C4-2B (cell line): ENCODE results near the gene PTPRN2.

Experiments used
- H3K27ac ChIP-seq: fragments of 450-650 bp; 2 replicates; pipeline ENCODE4 v1.5.1; 2017
- ZFX ChIP-seq: fragments of 450-650 bp; IDR thresholded peaks from 2 replicates; pipeline ENCODE4 v1.6.1; 2017
- TF ChIP-seq, protein P1 (sequence below): fragments of 450-650 bp; conservative IDR thresholded peaks from 2 replicates; pipeline ENCODE4 v1.5.1; 2017; ENCODE audit warnings: mild to moderate bottlenecking

PTPRN2 gene

DNA sequence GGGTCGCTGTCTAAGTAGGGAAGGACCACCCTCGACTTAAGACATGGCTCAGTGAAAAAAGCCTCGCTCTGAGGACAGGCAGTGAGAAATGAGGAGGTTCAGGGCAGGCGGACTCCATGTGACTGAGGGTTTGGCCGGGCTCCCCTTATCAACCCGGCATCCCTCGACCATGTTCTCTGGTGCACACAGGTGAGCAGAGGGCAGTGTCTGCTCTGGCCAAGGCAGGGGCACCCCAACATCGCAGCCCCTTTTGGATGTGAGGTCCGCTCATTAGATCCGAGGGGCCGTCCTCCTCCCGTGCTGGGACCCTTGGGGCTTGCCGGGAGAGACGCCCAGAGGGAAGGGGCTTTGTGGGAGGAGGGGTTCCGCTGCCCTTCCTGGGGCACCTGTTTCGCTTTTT lies 775.7 kb downstream of the PTPRN2 start:
- no peak for TF ChIP-seq ZFX
- TF ChIP-seq, protein P1, sequence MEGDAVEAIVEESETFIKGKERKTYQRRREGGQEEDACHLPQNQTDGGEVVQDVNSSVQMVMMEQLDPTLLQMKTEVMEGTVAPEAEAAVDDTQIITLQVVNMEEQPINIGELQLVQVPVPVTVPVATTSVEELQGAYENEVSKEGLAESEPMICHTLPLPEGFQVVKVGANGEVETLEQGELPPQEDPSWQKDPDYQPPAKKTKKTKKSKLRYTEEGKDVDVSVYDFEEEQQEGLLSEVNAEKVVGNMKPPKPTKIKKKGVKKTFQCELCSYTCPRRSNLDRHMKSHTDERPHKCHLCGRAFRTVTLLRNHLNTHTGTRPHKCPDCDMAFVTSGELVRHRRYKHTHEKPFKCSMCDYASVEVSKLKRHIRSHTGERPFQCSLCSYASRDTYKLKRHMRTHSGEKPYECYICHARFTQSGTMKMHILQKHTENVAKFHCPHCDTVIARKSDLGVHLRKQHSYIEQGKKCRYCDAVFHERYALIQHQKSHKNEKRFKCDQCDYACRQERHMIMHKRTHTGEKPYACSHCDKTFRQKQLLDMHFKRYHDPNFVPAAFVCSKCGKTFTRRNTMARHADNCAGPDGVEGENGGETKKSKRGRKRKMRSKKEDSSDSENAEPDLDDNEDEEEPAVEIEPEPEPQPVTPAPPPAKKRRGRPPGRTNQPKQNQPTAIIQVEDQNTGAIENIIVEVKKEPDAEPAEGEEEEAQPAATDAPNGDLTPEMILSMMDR = no peak
- no peak overlapping the region for H3K27ac ChIP-seq

DNA sequence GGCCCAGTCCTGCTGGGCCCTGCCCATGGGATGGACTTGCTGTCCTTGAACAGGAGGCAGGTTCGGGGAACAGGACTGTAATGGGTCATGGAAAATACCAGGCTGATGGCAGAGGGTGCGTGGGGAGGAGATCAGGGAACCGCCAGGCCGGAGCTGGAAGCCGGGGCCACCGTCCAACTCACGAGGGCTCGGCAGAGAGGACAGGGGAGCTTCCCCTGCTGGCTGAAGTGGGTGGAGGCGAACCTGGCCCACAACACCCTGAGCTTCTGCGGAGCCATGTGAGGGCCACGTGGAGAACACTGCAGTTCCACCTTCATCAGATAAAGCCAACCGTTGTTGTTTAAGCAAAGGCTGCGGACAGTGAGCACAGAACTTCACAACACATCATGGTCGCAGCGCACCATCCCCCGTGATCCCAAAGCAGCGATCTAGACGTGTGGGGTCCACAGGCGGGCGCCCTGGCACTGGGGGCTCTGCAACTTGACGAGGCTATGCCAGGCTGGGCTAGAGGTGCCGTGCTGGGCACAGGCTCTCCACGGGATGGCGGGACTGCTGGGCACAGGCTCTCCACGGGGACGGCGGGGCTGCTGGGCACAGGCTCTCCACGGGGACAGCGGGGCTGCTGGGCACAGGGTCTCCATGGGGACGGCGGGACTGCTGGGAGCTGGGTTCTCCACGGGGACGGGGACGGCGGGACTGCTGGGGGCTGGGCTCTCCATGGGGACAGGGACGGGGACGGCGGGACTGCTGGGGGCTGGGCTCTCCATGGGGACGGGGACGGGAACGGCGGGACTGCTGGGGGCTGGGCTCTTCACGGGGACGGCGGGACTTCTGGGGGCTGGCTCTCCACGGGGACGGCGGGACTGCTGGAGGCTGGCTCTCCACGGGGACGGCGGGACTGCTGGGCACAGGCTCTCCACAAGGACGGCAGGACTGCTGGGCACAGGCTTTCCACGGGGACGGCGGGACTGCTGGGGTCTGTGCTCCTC lies 777.5 kb downstream of the PTPRN2 start:
- TF ChIP-seq, protein P1 = no peak
- TF ChIP-seq ZFX = no peak
- no peak overlapping the region for H3K27ac ChIP-seq

GRCh38 chr7:157809154-157809862 lies 778.3 kb downstream of the PTPRN2 start:
- TF ChIP-seq, protein P1 = no peak
- TF ChIP-seq ZFX = no peak
- H3K27ac ChIP-seq = no peak overlapping the region

GRCh38 chr7:157808042-157808441 lies 779.6 kb downstream of the PTPRN2 start:
- TF ChIP-seq, protein P1 = no peak
- no peak for TF ChIP-seq ZFX
- no peak overlapping the region for H3K27ac ChIP-seq

- H3K27ac ChIP-seq = no peak overlapping the region
- no peak for TF ChIP-seq ZFX
- TF ChIP-seq, protein P1 = no peak
Measured at GRCh38 chr7:157807510-157807909, 780.1 kb downstream of the PTPRN2 start.

DNA sequence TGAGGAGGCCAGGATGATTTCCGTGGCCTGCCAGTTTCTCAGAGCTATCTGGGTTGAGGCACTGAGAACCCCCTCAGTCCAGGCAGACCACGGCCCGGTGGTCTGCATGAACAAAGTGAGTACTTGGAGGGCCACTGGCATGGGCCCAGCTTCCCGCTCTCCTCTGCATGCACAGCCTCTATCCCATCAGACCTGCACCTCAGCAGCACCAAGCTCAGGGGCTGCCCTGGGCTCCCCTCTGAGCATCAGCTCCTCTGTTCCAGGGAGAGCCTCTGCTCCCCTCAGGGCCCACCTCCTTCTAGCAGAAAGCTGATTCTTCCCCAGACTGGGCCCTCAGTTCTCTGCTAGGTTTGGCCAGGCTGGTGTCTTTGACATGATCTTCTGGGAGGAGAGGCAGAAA lies 780.9 kb downstream of the PTPRN2 start:
- no peak for TF ChIP-seq ZFX
- TF ChIP-seq, protein P1 = no peak
- no peak overlapping the region for H3K27ac ChIP-seq

DNA sequence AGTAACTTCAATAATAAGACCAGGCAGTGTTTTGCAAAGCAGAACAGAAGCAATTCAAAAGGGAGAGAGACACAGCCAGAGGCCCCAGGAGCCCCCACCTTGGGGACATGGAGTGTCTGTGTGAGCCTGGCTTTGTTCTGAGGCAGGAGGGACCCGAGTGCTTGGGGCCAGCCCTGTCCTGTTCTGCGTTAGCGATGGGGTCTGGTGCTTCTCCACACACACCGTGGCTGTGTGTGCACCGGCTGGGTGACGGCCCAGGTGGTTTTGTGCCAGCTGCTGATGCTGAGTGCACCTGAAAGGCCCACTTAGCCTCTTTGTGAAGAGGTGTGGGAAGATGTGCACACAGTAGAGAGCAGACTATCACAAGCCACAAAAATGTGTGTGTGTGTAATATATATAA lies 781.9 kb downstream of the PTPRN2 start:
- no peak for TF ChIP-seq ZFX
- TF ChIP-seq, protein P1 = no peak
- no peak overlapping the region for H3K27ac ChIP-seq
